ENCODE data around the gene PSAPL1.

PSAPL1 gene

GRCh38 chr4:7397206-7398103, 37.3 kb downstream of the PSAPL1 start:
- no peak overlapping the region for H3K4me3 ChIP-seq (ENCODE audit: low read length)
- no peak for DNase-seq (ENCODE audit: low read depth)
- TF ChIP-seq CTCF (conservative IDR thresholded peaks at IDR 0.05; ENCODE audit: low read depth, low read length), result no peak

GRCh38 chr4:7396186-7396910, 38.4 kb downstream of the PSAPL1 start:
- no peak overlapping the region for H3K4me3 ChIP-seq (ENCODE audit: low read length)
- no peak for TF ChIP-seq CTCF (conservative IDR thresholded peaks at IDR 0.05; ENCODE audit: low read depth, low read length)
- DNase-seq (ENCODE audit: low read depth), result no peak

GRCh38 chr4:7395645-7396044, 39.1 kb downstream of the PSAPL1 start:
- no peak for TF ChIP-seq CTCF (conservative IDR thresholded peaks at IDR 0.05; ENCODE audit: low read depth, low read length)
- no peak for DNase-seq (ENCODE audit: low read depth)

GRCh38 chr4:7394681-7395451, 39.9 kb downstream of the PSAPL1 start:
- H3K4me3 ChIP-seq (ENCODE audit: low read length), result no peak overlapping the region
- DNase-seq (ENCODE audit: low read depth), result no peak
- no peak for TF ChIP-seq CTCF (conservative IDR thresholded peaks at IDR 0.05; ENCODE audit: low read depth, low read length)

More at GRCh38 chr4:7395645-7396044, 39.1 kb downstream of the PSAPL1 start:
- H3K4me3 ChIP-seq (ENCODE audit: low read length), result no peak overlapping the region

- DNase-seq (ENCODE audit: low read depth), result no peak
- H3K4me3 ChIP-seq (ENCODE audit: low read length), result no peak overlapping the region
- no peak for TF ChIP-seq CTCF (conservative IDR thresholded peaks at IDR 0.05; ENCODE audit: low read depth, low read length)
Observed at GRCh38 chr4:7393601-7394575, 40.8 kb downstream of the PSAPL1 start.
